HG02763 (cell line): ENCODE data around the gene TSC22D2.
"Not testable (repeated sequence)": the region's sequence is repeated elsewhere in the genome, so short reads cannot be mapped to it uniquely, and the experiment has no call there.

Experiments
- ATAC-seq: cut with Tn5 transposase; IDR thresholded peaks from one replicate; pipeline ENCODE4 v1.9.1; 2021; ENCODE audit warnings: mild to moderate bottlenecking, moderate library complexity; ENCODE audit not compliant: unreplicated experiment

Gene TSC22D2

GRCh38 chr3:150446470-150446977 is 38.4 kb downstream of the TSC22D2 start:
- ATAC-seq: no peak

- no peak for ATAC-seq
Measured at GRCh38 chr3:150447084-150447483, 39.0 kb downstream of the TSC22D2 start.

GRCh38 chr3:150447631-150448465 is 39.8 kb downstream of the TSC22D2 start:
- no peak for ATAC-seq

- no peak for ATAC-seq
Measured at GRCh38 chr3:150449169-150449721, 41.1 kb downstream of the TSC22D2 start.

- ATAC-seq: no peak
Measured at GRCh38 chr3:150450916-150451315, 42.8 kb downstream of the TSC22D2 start.

GRCh38 chr3:150451329-150452048 is 43.4 kb downstream of the TSC22D2 start:
- ATAC-seq: no peak

GRCh38 chr3:150453353-150453752 is 45.3 kb downstream of the TSC22D2 start:
- ATAC-seq: no peak

GRCh38 chr3:150454085-150454484 is 46.0 kb downstream of the TSC22D2 start:
- no peak for ATAC-seq

- no peak for ATAC-seq
Measured at GRCh38 chr3:150454622-150455021, 46.5 kb downstream of the TSC22D2 start.

- ATAC-seq: no peak
Measured at GRCh38 chr3:150455341-150455740, 47.2 kb downstream of the TSC22D2 start.

- ATAC-seq: no peak
Measured at GRCh38 chr3:150458001-150458400, 49.9 kb downstream of the TSC22D2 start.

- ATAC-seq: no peak
Measured at GRCh38 chr3:150460484-150460883, 52.4 kb downstream of the TSC22D2 start.

- no peak for ATAC-seq
Measured at GRCh38 chr3:150461399-150461798, 53.3 kb downstream of the TSC22D2 start.

- ATAC-seq: no peak
Measured at GRCh38 chr3:150462108-150462507, 54.0 kb downstream of the TSC22D2 start.

- ATAC-seq: no peak
Measured at GRCh38 chr3:150464684-150465083, 56.6 kb downstream of the TSC22D2 start.

GRCh38 chr3:150467381-150467780 is 59.3 kb downstream of the TSC22D2 start:
- ATAC-seq: no peak

GRCh38 chr3:150469031-150469930 is 61.2 kb downstream of the TSC22D2 start:
- no peak for ATAC-seq

- no peak for ATAC-seq
Measured at GRCh38 chr3:150469931-150470740, 62.0 kb downstream of the TSC22D2 start.

- ATAC-seq: no peak
Measured at GRCh38 chr3:150472421-150472820, 64.3 kb downstream of the TSC22D2 start.

- not testable (repeated sequence) for ATAC-seq
Measured at GRCh38 chr3:150473161-150473560, 65.1 kb downstream of the TSC22D2 start.
